Measurements from ENCODE around the gene S100A13.

- TF ChIP-seq EZH2 (IDR thresholded peaks at IDR 0.05; ENCODE audit: borderline replicate concordance, low read length) (no peak), CTCF (IDR thresholded peaks at IDR 0.05; ENCODE audit: low read length) (no peak)
Observed at GRCh38 chr1:153619171-153619570, 8.1 kb downstream of the S100A13 start.

Data from OCI-LY1 (cell line).